Measurements from ENCODE around the gene TLK1.

- no peak for TF ChIP-seq CTCF (IDR thresholded peaks at IDR 0.05; ENCODE audit: extremely low read depth in 1 of 2, insufficient read depth in 1 of 2, low read depth in 1 of 2, low read length in 2 of 2)
- TF ChIP-seq POLR2AphosphoS5 (IDR thresholded peaks at IDR 0.05; ENCODE audit: insufficient read depth, low read depth, low read length) = no peak
Measured at GRCh38 chr2:171210216-171210863, 49.6 kb upstream of the TLK1 start.

Measured in endothelial cell of umbilical vein (primary cell).